HG02610 (cell line): ENCODE measurements around the gene USP17L30.
"Not testable (repeated sequence)": the region's sequence is repeated elsewhere in the genome, so short reads cannot be mapped to it uniquely, and the experiment has no call there.

Experiments
- ATAC-seq: cut with Tn5 transposase; IDR thresholded peaks from one replicate; pipeline ENCODE4 v1.9.1; 2021; ENCODE audit warnings: mild to moderate bottlenecking, moderate library complexity; ENCODE audit not compliant: unreplicated experiment

USP17L30 gene, protein sequence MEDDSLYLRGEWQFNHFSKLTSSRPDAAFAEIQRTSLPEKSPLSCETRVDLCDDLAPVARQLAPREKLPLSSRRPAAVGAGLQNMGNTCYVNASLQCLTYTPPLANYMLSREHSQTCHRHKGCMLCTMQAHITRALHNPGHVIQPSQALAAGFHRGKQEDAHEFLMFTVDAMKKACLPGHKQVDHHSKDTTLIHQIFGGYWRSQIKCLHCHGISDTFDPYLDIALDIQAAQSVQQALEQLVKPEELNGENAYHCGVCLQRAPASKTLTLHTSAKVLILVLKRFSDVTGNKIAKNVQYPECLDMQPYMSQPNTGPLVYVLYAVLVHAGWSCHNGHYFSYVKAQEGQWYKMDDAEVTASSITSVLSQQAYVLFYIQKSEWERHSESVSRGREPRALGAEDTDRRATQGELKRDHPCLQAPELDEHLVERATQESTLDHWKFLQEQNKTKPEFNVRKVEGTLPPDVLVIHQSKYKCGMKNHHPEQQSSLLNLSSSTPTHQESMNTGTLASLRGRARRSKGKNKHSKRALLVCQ

DNA sequence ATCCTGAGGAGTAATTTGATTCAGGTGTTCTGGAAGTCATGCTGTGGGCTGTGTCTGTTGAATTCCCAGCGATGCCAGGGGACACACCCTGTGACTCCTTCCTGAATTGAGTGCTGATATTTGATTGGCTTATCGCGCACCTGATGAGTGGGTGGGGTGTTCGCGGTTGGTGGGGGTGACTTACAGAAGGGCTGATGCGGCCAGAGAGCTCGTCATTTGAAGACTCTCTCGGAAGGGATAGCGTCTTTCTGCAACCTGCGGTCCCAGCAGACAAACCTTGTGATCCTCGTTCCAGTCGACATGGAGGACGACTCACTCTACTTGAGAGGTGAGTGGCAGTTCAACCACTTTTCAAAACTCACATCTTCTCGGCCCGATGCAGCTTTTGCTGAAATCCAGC is at the start of gene USP17L30:
USP17L30 (plus strand) TSS at position 301 of the 400 bp plus-strand sequence; CDS start at position 301, 0 bp downstream.
- not testable (repeated sequence) for ATAC-seq

- not testable (repeated sequence) for ATAC-seq
Measured at GRCh38 chr4:9324191-9324590, 38.7 kb upstream of the USP17L30 start.

DNA sequence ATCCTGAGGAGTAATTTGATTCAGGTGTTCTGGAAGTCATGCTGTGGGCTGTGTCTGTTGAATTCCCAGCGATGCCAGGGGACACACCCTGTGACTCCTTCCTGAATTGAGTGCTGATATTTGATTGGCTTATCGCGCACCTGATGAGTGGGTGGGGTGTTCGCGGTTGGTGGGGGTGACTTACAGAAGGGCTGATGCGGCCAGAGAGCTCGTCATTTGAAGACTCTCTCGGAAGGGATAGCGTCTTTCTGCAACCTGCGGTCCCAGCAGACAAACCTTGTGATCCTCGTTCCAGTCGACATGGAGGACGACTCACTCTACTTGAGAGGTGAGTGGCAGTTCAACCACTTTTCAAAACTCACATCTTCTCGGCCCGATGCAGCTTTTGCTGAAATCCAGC is 38.1 kb upstream of the USP17L30 start, which contains the start of gene USP17L24:
USP17L24 (plus strand) TSS at position 301 of the 400 bp plus-strand sequence; CDS start at position 301, 0 bp downstream.
- not testable (repeated sequence) for ATAC-seq

GRCh38 chr4:9329611-9330010 is 33.3 kb upstream of the USP17L30 start, which contains the start of gene USP17L25:
Gene USP17L25, plus strand, starts transcription at chr4:9329911. Its CDS starts 0 bp downstream, at chr4:9329911.
- not testable (repeated sequence) for ATAC-seq

DNA sequence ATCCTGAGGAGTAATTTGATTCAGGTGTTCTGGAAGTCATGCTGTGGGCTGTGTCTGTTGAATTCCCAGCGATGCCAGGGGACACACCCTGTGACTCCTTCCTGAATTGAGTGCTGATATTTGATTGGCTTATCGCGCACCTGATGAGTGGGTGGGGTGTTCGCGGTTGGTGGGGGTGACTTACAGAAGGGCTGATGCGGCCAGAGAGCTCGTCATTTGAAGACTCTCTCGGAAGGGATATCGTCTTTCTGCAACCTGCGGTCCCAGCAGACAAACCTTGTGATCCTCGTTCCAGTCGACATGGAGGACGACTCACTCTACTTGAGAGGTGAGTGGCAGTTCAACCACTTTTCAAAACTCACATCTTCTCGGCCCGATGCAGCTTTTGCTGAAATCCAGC is 28.6 kb upstream of the USP17L30 start, which contains the start of gene USP17L26:
USP17L26 (plus strand) TSS at position 301 of the 400 bp plus-strand sequence; CDS start at position 301, 0 bp downstream.
- not testable (repeated sequence) for ATAC-seq

GRCh38 chr4:9339103-9339502 is 23.8 kb upstream of the USP17L30 start, which contains the start of gene USP17L5:
Gene USP17L5, plus strand, starts transcription at chr4:9339403. Its CDS starts 0 bp downstream, at chr4:9339403.
- not testable (repeated sequence) for ATAC-seq

DNA sequence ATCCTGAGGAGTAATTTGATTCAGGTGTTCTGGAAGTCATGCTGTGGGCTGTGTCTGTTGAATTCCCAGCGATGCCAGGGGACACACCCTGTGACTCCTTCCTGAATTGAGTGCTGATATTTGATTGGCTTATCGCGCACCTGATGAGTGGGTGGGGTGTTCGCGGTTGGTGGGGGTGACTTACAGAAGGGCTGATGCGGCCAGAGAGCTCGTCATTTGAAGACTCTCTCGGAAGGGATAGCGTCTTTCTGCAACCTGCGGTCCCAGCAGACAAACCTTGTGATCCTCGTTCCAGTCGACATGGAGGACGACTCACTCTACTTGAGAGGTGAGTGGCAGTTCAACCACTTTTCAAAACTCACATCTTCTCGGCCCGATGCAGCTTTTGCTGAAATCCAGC is 19.1 kb upstream of the USP17L30 start, which contains the start of gene USP17L27:
USP17L27 (plus strand) TSS at position 301 of the 400 bp plus-strand sequence; CDS start at position 301, 0 bp downstream.
- ATAC-seq, result not testable (repeated sequence)

- ATAC-seq, result not testable (repeated sequence)
Measured at GRCh38 chr4:9348593-9348992, 14.3 kb upstream of the USP17L30 start, which contains the start of gene USP17L28. Gene USP17L28, plus strand, starts transcription at chr4:9348893. Its CDS starts 0 bp downstream, at chr4:9348893.

GRCh38 chr4:9350866-9351265 is 12.1 kb upstream of the USP17L30 start:
- not testable (repeated sequence) for ATAC-seq

- ATAC-seq, result not testable (repeated sequence)
Measured at GRCh38 chr4:9353338-9353737, 9.6 kb upstream of the USP17L30 start, which contains the start of gene USP17L29. Gene USP17L29, plus strand, starts transcription at chr4:9353638. Its CDS starts 0 bp downstream, at chr4:9353638.

DNA sequence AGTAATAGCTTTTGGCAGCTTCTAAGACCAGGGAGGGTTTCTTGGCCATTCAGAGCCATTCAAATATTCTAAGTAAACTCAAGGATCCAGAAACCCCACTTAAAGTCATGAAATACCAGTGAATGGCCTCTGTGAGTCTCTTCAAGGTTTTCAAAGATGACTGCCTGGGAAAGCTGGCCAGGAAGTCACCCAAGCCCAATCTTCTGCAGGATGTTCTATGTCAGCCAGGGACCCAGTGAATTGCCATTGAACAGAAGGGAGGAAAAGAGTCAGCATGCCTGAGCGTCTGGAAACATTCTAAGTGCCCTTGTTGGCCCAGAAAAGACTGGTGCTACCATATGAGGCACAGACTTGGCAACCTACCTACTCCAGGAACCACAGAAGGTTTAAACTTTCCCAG is 17.0 kb downstream of the USP17L30 start:
- ATAC-seq, result not testable (repeated sequence)

GRCh38 chr4:9381012-9381534 is 18.1 kb downstream of the USP17L30 start:
- ATAC-seq, result not testable (repeated sequence)

DNA sequence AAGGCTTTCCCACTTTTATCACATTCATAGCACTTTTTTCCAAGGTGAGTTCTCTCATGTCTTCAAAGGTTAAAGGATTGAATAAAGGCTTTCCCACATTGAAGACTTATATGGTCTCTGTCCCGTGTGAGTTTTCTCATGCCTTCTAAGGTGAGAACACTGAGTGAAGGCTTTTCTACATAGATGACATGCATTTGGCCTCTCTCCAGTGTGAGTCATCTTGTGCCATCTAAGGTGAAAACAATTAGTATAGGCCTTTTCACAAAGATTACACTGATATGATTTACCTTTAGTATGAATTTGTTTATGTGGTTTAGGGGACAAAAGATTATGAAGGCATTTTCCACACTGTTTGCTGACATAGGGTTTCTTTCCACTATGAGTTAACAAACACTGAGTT is 21.2 kb downstream of the USP17L30 start:
- ATAC-seq, result no peak

GRCh38 chr4:9389001-9389400 is 26.1 kb downstream of the USP17L30 start:
- ATAC-seq, result not testable (repeated sequence)

- not testable (repeated sequence) for ATAC-seq
Measured at GRCh38 chr4:9405774-9406173, 42.8 kb downstream of the USP17L30 start.

DNA sequence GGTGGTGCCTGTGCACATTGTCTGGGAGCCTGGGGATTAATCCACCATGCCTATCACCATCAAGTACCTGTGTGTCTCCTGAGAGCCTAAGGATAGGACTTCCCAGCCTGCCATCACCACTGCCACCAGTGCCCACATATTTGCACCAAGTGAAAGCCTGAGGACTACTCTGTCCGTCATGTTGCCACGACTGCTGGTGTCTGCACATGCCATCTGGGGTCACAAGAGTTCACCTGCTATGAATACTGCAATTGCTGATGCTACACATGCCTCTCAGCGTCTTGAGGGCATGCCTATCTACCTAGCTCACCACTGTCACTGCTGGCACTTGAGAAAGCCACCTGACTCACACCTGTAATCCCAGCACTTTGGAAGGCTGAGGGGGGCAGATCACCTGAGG is 43.6 kb downstream of the USP17L30 start:
- ATAC-seq, result not testable (repeated sequence)

DNA sequence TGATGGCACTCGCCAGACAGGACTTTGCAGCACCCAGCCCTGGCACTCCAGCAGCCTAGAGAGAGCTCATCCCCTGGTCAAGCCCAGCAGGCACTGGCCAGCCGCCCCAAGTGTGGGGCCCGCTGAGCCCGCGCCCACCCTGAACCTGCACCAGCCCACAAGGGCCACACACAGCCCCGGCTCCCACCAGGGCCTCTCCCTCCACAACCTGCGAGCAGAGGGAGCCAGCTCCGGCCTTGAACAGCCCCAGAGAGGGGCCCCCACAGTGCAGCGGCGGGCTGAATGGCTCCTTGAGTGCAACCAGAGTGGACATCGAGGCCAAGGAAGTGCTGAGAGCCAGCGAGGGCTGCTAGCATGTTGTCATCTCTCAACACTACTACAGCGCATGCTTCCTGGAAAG is 46.9 kb downstream of the USP17L30 start:
- no peak for ATAC-seq
